Keratinocyte (primary cell): Measurements from ENCODE around the gene COMMD2. TPM values are rescaled to one million over a fixed set of nuclear protein-coding genes. Genes with fewer than 3 reads are reported as not detected.

Experiments used
- DNase-seq: peaks from one replicate; pipeline ENCODE4 v3.0.0-alpha.2; 2011; ENCODE audit warnings: low read depth, missing footprints, low spot score
- FAIRE-seq: peaks from 2 replicates; lab custom pipeline; 2011; peaks lifted over from hg19 to GRCh38; lab: Jason Lieb, UNC
- H2AFZ ChIP-seq: 2 replicates; pipeline ENCODE4 v1.6.0; 2012; ENCODE audit warnings: low read length, control low read depth, inconsistent platforms; ENCODE audit not compliant: control insufficient read depth
- H3K27ac ChIP-seq: 2 replicates; pipeline ENCODE4 v1.5.1; 2011; ENCODE audit warnings: low read length; ENCODE audit not compliant: control insufficient read depth, insufficient read depth
- H3K27me3 ChIP-seq: 3 replicates; pipeline ENCODE4 v1.6.0; 2011; ENCODE audit warnings: low read length; ENCODE audit not compliant: control insufficient read depth, insufficient read depth; ENCODE audit errors: extremely low read depth
- H3K36me3 ChIP-seq, 2 experiments: 2 replicates in 1 of 2; 3 replicates in 1 of 2; pipeline ENCODE4 v1.5.1; 2011; ENCODE audit warnings: low read length in 2 of 2, mild to moderate bottlenecking in 1 of 2; ENCODE audit not compliant: control insufficient read depth in 2 of 2, insufficient read depth in 2 of 2; ENCODE audit errors: extremely low read depth in 1 of 2
- H3K4me1 ChIP-seq: 3 replicates; pipeline ENCODE4 v1.5.1; 2011; ENCODE audit warnings: low read length; ENCODE audit not compliant: control insufficient read depth, insufficient read depth; ENCODE audit errors: extremely low read depth
- H3K4me2 ChIP-seq: 3 replicates; pipeline ENCODE4 v1.6.0; 2011; ENCODE audit warnings: low read depth, low read length; ENCODE audit not compliant: control insufficient read depth, insufficient read depth; ENCODE audit errors: extremely low read depth
- H3K4me3 ChIP-seq, 3 experiments: fragments of 200-600 bp in 1 of 3; sonication (generic) in 1 of 3; 2 replicates in 2 of 3; 3 replicates in 1 of 3; pipeline ENCODE4 v1.5.1; 2011 to 2016; ENCODE audit warnings: low read length in 3 of 3, mild to moderate bottlenecking in 3 of 3, control low read depth in 2 of 3, inconsistent platforms in 1 of 3, low read depth in 1 of 3, mixed read lengths in 1 of 3, mixed run types in 1 of 3, moderate library complexity in 1 of 3; ENCODE audit not compliant: control insufficient read depth in 2 of 3, insufficient read depth in 2 of 3; ENCODE audit errors: extremely low read depth in 1 of 3
- H3K79me2 ChIP-seq: 2 replicates; pipeline ENCODE4 v1.6.0; 2012; ENCODE audit warnings: low read length; ENCODE audit not compliant: control insufficient read depth, insufficient read depth
- H3K9ac ChIP-seq: 3 replicates; pipeline ENCODE4 v1.6.0; 2011; ENCODE audit warnings: low read length; ENCODE audit not compliant: control insufficient read depth, insufficient read depth; ENCODE audit errors: extremely low read depth
- H3K9me1 ChIP-seq: 3 replicates; pipeline ENCODE4 v1.6.0; 2011; ENCODE audit warnings: low read length; ENCODE audit not compliant: control insufficient read depth, insufficient read depth; ENCODE audit errors: extremely low read depth
- H3K9me3 ChIP-seq: 2 replicates; pipeline ENCODE4 v1.5.1; 2012; ENCODE audit warnings: low read depth, low read length; ENCODE audit not compliant: control insufficient read depth
- H4K20me1 ChIP-seq: 3 replicates; pipeline ENCODE4 v1.6.0; 2011; ENCODE audit warnings: low read length; ENCODE audit not compliant: control insufficient read depth, insufficient read depth; ENCODE audit errors: extremely low read depth
- CTCF ChIP-seq, 3 experiments: IDR thresholded peaks in 1 of 3; conservative IDR thresholded peaks in 1 of 3; optimal IDR thresholded peaks in 1 of 3; 2 replicates in 2 of 3; 3 replicates in 1 of 3; pipeline versions ENCODE3 to v1.5.1; 2011; ENCODE audit warnings: low read length in 3 of 3, mild to moderate bottlenecking in 3 of 3, moderate library complexity in 2 of 3, control low read depth in 1 of 3, inconsistent platforms in 1 of 3; ENCODE audit not compliant: insufficient read depth in 2 of 3; ENCODE audit errors: extremely low read depth in 1 of 3
- EZH2 ChIP-seq: IDR thresholded peaks from one replicate; pipeline ENCODE4 v1.6.1; 2012; ENCODE audit warnings: inconsistent platforms, mild to moderate bottlenecking, low read length, moderate library complexity
- dilution Hi-C: fragments of 300-500 bp; cut with MboI; formaldehyde crosslinking; loops from one replicate; pipeline ENCODE4 v1.7.0; 2020; ENCODE audit warnings: low sequenced_read_pairs; ENCODE audit not compliant: extremely low pct_ligation_motif_present
- polyA plus RNA-seq, 5 experiments: library from polyadenylated mRNA; depleted of rRNA in 3 of 5; stranded (reverse) in 3 of 5; stranded (forward) in 1 of 5; unstranded in 1 of 5; fragments of >200 nt; gene quantifications; 1 replicate in 1 of 5; 2 replicates in 3 of 5; 3 replicates in 1 of 5; pipeline versions ENCODE4 v1.2.1 to v1.2.3, GENCODE V29; 2011 to 2012; ENCODE audit warnings: missing spikeins in 2 of 5, low read depth in 1 of 5, low replicate concordance in 1 of 5
- small RNA-seq, 3 experiments: library from RNA; depleted of rRNA; stranded (forward); fragments of <200 nt; gene quantifications; one replicate each; pipeline ENCODE3, GENCODE V24; 2012; ENCODE audit warnings: low read depth in 3 of 3, low replicate concordance in 1 of 3; ENCODE audit not compliant: insufficient read length in 3 of 3

The COMMD2 gene
- polyA plus RNA-seq, 1 donor (not counting 4 experiments of a cell fraction or from before 2014, with no cell fraction given): 51.0 TPM

DNA sequence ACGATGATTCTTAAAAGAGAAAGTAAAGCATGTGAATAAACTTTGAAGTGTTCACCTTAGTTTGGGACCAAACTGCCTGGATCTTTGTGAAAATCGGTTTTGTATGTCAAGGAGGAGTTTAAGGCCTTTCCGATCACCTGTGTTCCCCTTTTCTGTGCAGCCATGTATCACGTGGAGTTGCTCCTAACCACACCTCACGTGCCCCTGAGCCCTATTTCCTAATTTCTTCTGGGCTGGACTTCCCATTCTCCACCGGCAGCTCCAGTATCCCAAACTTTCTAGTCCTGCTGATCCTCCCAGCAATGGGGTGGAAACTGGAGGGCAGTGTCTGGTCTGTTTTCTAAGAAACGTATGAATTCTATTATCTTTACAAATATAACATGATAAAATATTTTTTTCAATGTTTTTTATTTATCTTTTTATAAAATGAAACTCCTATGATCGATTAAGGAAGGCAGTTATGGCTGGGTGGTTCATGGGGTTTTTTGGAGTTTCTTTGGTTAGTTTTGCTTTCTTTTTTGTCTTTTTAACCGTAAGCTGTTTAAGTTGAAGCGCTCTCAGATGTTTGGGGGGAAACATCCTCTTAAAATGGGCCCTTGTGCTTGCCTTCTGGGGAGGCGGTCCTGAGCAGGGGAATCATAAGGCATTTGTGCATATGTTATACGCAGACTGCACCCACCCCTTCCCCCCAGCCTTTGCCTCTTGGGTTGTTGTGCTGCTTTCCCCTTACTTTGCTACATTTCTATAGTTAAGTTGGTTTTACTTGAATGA is 50.9 kb downstream of the COMMD2 start:
- H3K4me2 ChIP-seq: no peak overlapping the region
- H3K36me3 ChIP-seq: peaks cover 0 to 2% of the 10 kb centered on the region in 2 experiments
- TF ChIP-seq CTCF (optimal IDR thresholded peaks at IDR 0.05 in 1 of 3, IDR thresholded peaks at IDR 0.05 in 1 of 3, conservative IDR thresholded peaks at IDR 0.05 in 1 of 3; ENCODE audit: extremely low read depth in 1 of 3, insufficient read depth in 2 of 3, low read length in 3 of 3) (no peak), EZH2 (no peak)
- H3K79me2 ChIP-seq: no peaks in the 10 kb centered on the region
- no peak overlapping the region for H3K9ac ChIP-seq
- dilution Hi-C loops: no loop called here
- FAIRE-seq (no peak), DNase-seq (no peak)
- no peak overlapping the region for H3K4me3 ChIP-seq
- no peak overlapping the region for H3K27ac ChIP-seq
- peaks cover 2% of the 10 kb centered on the region for H3K9me3 ChIP-seq
- no peaks in the 10 kb centered on the region for H3K4me1 ChIP-seq
- H4K20me1 ChIP-seq: no peaks in the 10 kb centered on the region
- no peaks in the 10 kb centered on the region for H3K9me1 ChIP-seq
- no peak overlapping the region for H2AFZ ChIP-seq
- no peaks in the 10 kb centered on the region for H3K27me3 ChIP-seq

Small RNA genes lying within 50 kb of the gene (small RNA-seq; reads per million reads assigned to genes)
- gene RNU6-507P: 0 reads per million in 3 experiments

Other genes with a start within 250 kb of the COMMD2 start
- 31.9 to 93.4 TPM (median 77.3 TPM) in 3 replicates for gene WWTR1, start 94.5 kb downstream of the COMMD2 start, polyA plus RNA-seq
- 0.45 to 0.77 TPM (median 0.66 TPM) in 3 replicates for gene ANKUB1, start 40.1 kb upstream of the COMMD2 start, polyA plus RNA-seq
- gene RNF13, start 60.7 kb upstream of the COMMD2 start, polyA plus RNA-seq: 38.0 to 57.4 TPM (median 40.7 TPM) in 3 replicates
- gene PFN2, start 218.4 kb upstream of the COMMD2 start, polyA plus RNA-seq: 253 to 334 TPM (median 304 TPM) in 3 replicates